ENCODE results near the gene GPANK1. TPM values are rescaled to one million over a fixed set of nuclear protein-coding genes. Genes with fewer than 3 reads are reported as not detected.

Gene GPANK1
- 10 to 100 TPM; 13.3 to 16.6 TPM for total RNA-seq
- 10 to 100 TPM; 12.7 to 15.7 TPM for polyA plus RNA-seq
- long read RNA-seq, donor 1, partial matches to known transcripts, result 12 of 17 reads
- long read RNA-seq, donor 1, other reads (novel, unspliced or antisense), result 0 of 17 reads
- long read RNA-seq, donor 2, partial matches to known transcripts, result 5 of 7 reads
- long read RNA-seq, donor 2, other reads (novel, unspliced or antisense), result 0 of 7 reads
- long read RNA-seq, donor 3, partial matches to known transcripts, result 6 of 7 reads
- long read RNA-seq, donor 3, other reads (novel, unspliced or antisense), result 0 of 7 reads
- long read RNA-seq, donor 4, partial matches to known transcripts, result 12 of 12 reads
- long read RNA-seq, donor 4, other reads (novel, unspliced or antisense), result 0 of 12 reads
- long read RNA-seq, donor 5, partial matches to known transcripts, result 15 of 19 reads
- long read RNA-seq, donor 5, other reads (novel, unspliced or antisense), result 0 of 19 reads

DNA sequence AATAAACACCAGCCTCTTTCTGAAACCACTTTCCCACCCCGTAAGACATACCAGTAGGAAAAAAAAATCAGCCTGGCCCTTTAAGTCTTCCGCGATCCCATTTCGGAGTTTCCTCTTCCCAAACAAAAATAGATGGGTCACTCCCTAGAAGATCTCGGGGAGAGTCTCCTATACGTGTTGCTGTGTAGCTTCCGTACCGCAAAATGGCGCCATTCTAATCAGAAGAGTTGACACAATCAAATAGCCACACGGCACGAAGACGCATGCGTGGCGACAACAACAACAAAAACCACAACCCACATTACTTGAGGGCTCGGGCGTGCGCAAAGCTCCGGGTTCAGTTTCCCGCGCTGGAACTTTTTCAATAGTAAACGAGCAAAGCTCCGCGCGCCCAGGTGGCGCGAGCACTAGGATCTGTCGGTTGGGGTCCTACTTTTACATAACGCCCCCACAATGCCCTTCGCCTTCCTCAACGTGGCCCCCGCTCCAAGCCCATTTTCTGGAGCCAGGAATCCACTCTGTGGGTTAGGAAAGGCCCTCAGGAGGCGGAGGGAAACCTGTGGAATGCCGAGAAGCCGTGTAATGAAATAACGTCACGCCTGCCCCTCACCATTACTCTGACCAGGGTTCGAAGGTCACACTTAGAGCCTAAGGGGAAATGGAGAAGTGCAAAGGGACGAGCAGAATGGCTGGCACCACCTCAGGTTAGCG lies at the start of gene GPANK1:
Gene GPANK1 (minus strand): TSS at position 208 of the 711 bp plus-strand sequence. CDS start 519 bp downstream, outside the sequence.
- ATAC-seq (ENCODE audit: insufficient read depth, low FRiP score) (peak; percentile 68), DNase-seq (peak; percentile 93 to 99 (median 98))
- H3K9ac ChIP-seq (ENCODE audit: insufficient read depth in 1 of 2, low read length in 2 of 2), result peak within 1 kb of the TSS; percentile 81 to 93
- no peaks in the 10 kb centered on the region for H3K9me3 ChIP-seq (ENCODE audit: control insufficient read depth in 4 of 4, insufficient read depth in 3 of 4, low read length in 3 of 4)
- H3K27ac ChIP-seq (ENCODE audit: low read depth in 1 of 2, low read length in 1 of 2), result peak within 1 kb of the TSS; percentile 89 to 96
- H3K27me3 ChIP-seq (ENCODE audit: control insufficient read depth in 3 of 3, insufficient read depth in 3 of 3, low read length in 2 of 3), result no peaks in the 10 kb centered on the region
- 0% methylated on average over 39 of the region's 39 CpGs for WGBS, 2 donors
- TF ChIP-seq, protein P1, sequence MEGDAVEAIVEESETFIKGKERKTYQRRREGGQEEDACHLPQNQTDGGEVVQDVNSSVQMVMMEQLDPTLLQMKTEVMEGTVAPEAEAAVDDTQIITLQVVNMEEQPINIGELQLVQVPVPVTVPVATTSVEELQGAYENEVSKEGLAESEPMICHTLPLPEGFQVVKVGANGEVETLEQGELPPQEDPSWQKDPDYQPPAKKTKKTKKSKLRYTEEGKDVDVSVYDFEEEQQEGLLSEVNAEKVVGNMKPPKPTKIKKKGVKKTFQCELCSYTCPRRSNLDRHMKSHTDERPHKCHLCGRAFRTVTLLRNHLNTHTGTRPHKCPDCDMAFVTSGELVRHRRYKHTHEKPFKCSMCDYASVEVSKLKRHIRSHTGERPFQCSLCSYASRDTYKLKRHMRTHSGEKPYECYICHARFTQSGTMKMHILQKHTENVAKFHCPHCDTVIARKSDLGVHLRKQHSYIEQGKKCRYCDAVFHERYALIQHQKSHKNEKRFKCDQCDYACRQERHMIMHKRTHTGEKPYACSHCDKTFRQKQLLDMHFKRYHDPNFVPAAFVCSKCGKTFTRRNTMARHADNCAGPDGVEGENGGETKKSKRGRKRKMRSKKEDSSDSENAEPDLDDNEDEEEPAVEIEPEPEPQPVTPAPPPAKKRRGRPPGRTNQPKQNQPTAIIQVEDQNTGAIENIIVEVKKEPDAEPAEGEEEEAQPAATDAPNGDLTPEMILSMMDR (IDR thresholded peaks at IDR 0.05; ENCODE audit: control extremely low read depth, extremely low read depth), result no peak
- H3K4me1 ChIP-seq (ENCODE audit: control insufficient read depth in 5 of 5, insufficient read depth in 5 of 5, low read length in 5 of 5), result peaks cover 3 to 38% (median 11%) of the 10 kb centered on the region in 5 donors
- peak within 1 kb of the TSS; percentile 84 for H3K4me3 ChIP-seq
- peaks cover 11 to 37% (median 25%) of the 10 kb centered on the region in 4 donors for H3K36me3 ChIP-seq (ENCODE audit: control insufficient read depth in 4 of 4, insufficient read depth in 4 of 4, low read length in 4 of 4)

DNA sequence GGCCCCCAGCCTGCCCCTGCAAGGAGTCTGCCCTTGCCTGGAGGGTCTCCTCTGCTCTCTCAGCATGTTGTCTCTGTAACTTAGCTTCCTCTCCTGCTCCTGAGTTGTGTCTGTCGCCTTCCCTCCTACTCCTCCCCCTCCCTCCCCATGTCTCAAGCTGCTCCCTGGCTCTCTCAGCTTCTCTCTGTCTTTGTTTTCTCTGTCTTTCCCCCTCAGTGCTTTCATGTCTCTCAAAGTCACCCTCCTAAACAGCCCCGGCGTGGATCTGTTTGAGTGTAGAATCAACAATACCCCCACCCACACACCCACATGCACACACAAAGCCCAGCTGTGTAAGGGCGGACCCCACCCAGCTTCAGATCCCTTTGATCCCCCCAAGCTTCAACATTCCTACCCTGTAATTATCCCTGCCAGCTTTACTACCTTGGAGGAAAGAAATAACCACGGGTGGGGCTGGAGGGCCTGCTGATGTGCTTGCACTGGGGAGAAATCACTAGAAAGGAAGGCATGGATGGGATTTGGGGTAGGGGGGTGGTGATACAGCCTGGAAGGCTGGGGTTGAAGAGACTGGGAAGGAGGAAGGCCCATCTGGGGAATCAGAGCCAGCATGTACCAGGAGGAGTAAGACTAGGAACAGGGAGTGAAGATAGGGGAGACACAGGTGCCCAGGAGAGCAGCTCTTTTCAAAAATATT lies 49.3 kb upstream of the GPANK1 start:
- Histone ChIP-seq H3K27ac (ENCODE audit: low read depth in 1 of 2, low read length in 1 of 2) (no peak overlapping the region), H3K27me3 (ENCODE audit: control insufficient read depth in 3 of 3, insufficient read depth in 3 of 3, low read length in 2 of 3) (no peaks in the 10 kb centered on the region), H3K36me3 (ENCODE audit: control insufficient read depth in 4 of 4, insufficient read depth in 4 of 4, low read length in 4 of 4) (no peaks in the 10 kb centered on the region), H3K9me3 (ENCODE audit: control insufficient read depth in 4 of 4, insufficient read depth in 3 of 4, low read length in 3 of 4) (no peaks in the 10 kb centered on the region), H3K4me3 (no peak overlapping the region), H3K9ac (ENCODE audit: insufficient read depth in 1 of 2, low read length in 2 of 2) (no peak overlapping the region), H3K4me1 (ENCODE audit: control insufficient read depth in 5 of 5, insufficient read depth in 5 of 5, low read length in 5 of 5) (peaks cover 0 to 29% (median 8%) of the 10 kb centered on the region in 5 donors)
- WGBS, 2 donors, result 55 to 64% methylated on average over 5 of the region's 5 CpGs
- peak in 1 of 3 donors; percentile 25 for DNase-seq
- ATAC-seq (ENCODE audit: insufficient read depth, low FRiP score), result no peak
- TF ChIP-seq, protein P1 (IDR thresholded peaks at IDR 0.05; ENCODE audit: control extremely low read depth, extremely low read depth), result no peak

- Histone ChIP-seq H3K36me3 (ENCODE audit: control insufficient read depth in 4 of 4, insufficient read depth in 4 of 4, low read length in 4 of 4) (no peaks in the 10 kb centered on the region), H3K4me1 (ENCODE audit: control insufficient read depth in 5 of 5, insufficient read depth in 5 of 5, low read length in 5 of 5) (peaks cover 0 to 22% (median 8%) of the 10 kb centered on the region in 5 donors), H3K4me3 (no peak overlapping the region), H3K27ac (ENCODE audit: low read depth in 1 of 2, low read length in 1 of 2) (no peak overlapping the region), H3K27me3 (ENCODE audit: control insufficient read depth in 3 of 3, insufficient read depth in 3 of 3, low read length in 2 of 3) (no peaks in the 10 kb centered on the region), H3K9ac (ENCODE audit: insufficient read depth in 1 of 2, low read length in 2 of 2) (no peak overlapping the region), H3K9me3 (ENCODE audit: control insufficient read depth in 4 of 4, insufficient read depth in 3 of 4, low read length in 3 of 4) (no peaks in the 10 kb centered on the region)
- no peak for ATAC-seq (ENCODE audit: insufficient read depth, low FRiP score)
- whole genome bisulfite sequencing, 2 donors, result 79 to 83% methylated on average over 4 of the region's 4 CpGs
- TF ChIP-seq, protein P1 (IDR thresholded peaks at IDR 0.05; ENCODE audit: control extremely low read depth, extremely low read depth), result no peak
- DNase-seq, result no peak
Measured at GRCh38 chr6:31713465-31713864, 48.7 kb upstream of the GPANK1 start.

All from lung (tissue), 16 donors.